HepG2 (cell line): Measurements from ENCODE around the gene GOLPH3.

ENCODE experiments used
- TCF7L2 ChIP-seq: IDR thresholded peaks from 2 replicates; pipeline ENCODE4 v1.6.1; 2011; ENCODE audit warnings: mild to moderate bottlenecking, low read depth, low read length, moderate library complexity
- ZNF343 ChIP-seq: sonication (generic); formaldehyde crosslinking; IDR thresholded peaks from 2 replicates; pipeline ENCODE4 v1.4.0; 2020; ENCODE audit warnings: mild to moderate bottlenecking, missing genetic modification reagents

DNA sequence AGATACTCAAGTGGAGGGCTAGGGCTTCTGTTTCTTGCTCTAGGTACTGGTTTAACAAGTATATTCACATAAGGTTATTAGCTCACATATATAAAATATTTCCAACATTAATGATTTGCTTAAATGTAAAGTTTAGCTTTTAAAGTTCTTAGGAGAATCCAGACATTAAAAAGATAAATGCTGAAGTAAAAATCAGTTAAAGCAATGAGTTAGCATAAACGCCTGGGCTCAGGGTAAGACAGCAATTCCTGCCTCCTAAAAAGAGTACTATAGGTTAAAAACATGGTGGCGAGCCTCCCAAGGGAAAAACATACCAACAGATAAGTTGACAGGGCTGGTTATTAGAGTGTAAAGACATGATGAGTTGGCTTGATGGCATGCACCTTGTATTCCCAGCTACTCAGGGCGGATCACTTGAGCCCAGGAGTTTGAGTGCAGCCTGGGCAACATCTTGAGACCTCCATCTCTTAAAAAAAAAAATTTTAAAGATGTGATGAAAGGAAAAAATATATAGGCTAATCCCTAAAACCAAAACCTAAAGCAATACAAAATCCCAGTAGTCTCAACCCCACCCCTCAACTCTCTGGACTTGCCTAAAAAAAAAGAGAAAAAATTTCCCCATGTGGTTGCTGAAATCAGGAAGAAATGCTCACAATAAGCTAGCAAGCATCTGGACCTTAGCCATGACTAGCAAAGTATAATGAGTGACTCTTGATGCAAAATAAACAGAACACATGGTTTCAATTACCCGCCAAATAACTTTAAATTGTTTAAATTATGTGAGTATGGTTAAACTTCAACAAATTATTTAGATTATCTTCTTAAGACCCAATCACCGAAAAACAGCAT lies 3.6 kb downstream of the GOLPH3 start:
- TF ChIP-seq TCF7L2 (no peak), ZNF343 (CRISPR knock-in tag) (no peak)
